Amygdala (tissue), 56 donors: ENCODE measurements around the gene MANBA.
"Not testable (repeated sequence)": the region's sequence is repeated elsewhere in the genome, so short reads cannot be mapped to it uniquely, and the experiment has no call there.

Experiments
- DNase-seq, 56 donors: peaks; one replicate each; lab custom pipeline; 2025; lab: John Stamatoyannopoulos, UW

Gene MANBA

DNA sequence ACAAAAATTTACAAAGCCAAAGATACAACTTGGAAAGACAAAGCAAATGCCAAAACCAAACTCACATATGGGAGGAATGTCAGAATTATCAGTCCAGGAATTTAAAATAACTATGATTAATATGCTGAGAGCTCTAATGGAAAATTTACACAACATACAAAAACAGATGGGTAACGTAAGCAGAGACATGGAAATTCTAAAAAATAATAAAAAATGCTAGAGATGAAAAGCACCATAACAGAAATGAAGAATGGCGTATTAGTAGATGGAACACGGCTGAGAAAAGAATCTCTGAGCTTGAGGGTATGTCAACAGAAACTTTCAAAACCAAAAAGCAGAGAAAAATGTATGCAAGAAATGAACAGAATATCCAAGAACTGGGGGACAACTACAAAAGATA is 4.1 kb upstream of the MANBA start:
- DNase-seq: no peak

GRCh38 chr4:102761906-102762305 is 1.1 kb upstream of the MANBA start:
- DNase-seq: no peak

- peak in 4 of 56 donors; percentile 44 to 52 (median 50) for DNase-seq
Observed at GRCh38 chr4:102761296-102761701, 531 bp upstream of the MANBA start.

DNA sequence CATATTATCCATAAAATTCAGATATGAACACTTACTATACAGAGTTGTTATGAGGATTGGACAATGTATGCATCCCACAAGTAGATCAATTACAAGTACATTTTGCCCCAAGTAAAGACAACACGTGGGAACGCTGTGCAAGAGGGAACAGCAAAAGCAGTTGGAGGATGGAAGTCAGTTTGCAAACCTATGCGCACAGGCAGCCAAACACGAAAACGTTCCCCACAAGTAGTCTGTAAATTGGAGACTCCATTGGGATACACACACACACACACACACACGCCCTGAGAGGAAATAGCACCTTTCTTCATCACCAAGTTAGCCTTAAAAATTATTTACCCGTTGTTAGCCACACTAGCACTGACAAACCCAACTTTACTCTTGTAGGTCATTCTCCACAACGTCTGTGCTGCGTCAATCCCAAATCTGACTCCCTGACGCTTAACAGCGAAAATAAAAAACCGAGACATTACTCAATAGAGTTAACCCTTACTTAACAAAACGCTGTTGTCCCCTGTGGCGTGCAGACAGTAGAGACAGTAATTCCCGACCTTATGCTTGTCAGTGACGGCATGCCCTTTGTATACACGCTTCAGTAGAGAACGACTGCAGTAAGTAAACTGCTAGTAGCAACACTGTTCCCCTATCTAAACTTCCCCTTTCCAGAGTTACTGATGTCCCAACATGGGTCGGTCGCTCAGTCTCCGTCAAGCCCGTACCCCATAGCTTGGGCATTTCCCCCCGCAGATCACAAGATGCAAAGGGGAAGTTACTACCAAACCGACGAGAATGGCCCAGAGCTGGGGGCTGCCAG is 730 bp downstream of the MANBA start:
- peak in 25 of 56 donors; percentile 28 to 79 (median 58) for DNase-seq

DNA sequence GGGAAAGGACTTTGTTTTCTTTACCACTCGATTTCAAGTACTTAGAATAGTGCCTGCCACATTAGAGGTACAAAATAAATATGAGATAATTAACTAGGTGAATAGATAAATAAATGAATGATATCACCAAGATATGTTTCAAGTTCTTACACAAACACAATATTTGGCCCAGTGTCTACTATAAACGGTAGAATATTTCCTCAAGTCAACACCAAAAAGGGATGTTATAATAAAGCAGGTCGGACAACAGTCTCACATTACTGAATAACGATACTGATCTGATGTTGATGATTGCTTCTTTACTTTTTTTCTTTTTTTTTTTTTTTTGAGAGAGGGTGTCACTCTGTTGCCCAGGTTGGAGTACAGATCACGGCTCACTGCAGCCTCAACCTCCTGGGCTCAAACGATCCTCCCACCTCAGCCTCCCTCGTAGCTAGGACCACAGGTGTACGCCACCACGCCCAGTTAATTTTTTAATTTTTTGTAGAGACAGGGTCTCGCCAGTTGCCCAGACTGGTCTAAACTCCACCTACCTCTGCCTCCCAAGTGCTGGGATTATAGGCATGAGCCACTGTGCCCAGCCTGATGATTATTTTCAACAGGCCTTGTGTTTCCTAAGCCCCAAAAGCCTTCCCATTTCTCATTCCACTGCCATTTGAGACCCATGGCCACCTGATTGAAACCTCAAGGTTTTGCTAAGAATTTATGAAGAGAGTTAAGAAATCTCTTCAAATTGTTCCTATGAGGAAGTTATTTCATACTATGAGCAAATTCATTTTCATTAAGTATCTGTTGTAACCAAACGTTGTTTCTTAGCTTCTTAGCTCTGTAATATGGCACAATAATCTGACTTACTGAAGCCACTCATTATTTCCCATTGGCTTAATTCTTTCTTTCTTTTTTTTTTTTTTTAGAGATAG is 2.3 kb downstream of the MANBA start:
- DNase-seq: no peak

DNA sequence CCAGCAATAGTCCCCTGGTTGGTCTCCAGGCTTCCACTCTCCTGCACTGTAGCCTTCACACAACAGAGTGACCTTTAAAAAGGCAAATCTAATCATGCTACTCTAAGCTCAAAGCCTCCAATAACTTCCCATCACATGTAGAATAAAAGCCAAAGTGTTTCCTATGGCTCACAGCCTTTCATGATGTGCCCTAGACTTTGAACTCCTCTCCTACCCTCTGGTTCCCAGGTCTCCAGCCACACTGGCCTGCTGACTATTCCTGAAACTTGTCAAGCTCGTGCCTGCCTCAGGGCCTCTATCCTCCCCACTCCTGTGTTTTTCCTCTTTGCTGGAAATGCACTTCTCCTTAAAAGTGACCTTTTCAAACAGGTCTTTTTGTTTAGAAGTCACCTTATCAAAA is 3.1 kb downstream of the MANBA start:
- DNase-seq: no peak

DNA sequence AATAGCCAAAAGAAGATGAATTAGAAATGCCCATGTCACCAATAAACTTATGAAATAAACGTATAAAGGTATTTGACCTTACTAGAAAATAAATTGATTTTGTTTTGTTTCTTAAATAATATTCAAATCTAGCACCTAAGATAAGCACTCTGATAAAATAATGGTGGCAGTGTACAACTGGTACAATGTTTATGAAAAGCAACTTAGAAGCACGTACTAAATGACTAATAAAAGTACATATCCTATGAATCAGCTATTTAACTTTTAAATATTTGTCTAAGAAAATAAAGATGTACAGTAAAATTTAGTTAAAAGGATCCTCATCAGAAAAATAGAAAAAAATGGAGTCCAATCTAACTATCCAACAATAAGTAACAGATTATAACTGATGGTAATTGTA is 6.7 kb downstream of the MANBA start:
- DNase-seq: no peak

GRCh38 chr4:102751941-102752340 is 8.8 kb downstream of the MANBA start:
- no peak for DNase-seq

DNA sequence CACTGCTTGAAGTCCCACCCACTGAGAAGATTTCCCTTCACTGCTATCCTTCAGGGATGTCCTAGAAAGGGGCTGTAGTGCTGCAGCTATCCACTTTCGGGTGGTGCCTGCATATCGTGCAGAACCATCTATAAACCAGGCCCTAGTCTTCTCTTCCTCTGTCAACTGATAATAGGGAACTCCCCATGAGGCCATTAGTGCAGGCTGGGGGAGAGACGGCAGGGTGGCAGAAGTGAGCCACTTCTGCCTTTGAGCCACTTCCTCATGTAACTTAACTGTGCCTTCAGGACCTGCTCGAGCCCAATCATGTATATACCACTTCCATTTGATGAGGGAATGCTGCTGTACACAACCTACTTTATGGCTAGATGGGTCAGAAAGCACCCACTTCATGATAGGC is 17.4 kb downstream of the MANBA start:
- DNase-seq: peak in 5 of 56 donors; percentile 1 to 28 (median 11)

DNA sequence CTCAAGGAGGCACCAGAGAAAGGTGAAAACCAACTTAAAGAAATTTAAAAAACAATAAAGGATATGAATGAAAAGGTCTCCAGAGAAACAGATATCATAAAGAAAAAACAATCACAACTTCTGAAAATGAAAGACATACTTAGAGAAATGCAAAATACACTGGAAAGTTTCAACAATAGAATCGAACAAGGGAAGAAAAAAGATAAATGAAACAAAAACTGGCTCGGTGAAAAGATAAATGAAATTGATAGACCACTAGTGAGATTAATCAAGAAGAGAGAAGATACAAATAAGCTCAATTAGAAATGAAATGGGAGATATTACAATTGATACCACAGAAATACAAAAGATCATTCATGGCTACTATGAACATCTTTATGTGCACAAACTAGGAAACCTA is 22.0 kb downstream of the MANBA start:
- DNase-seq: not testable (repeated sequence)

DNA sequence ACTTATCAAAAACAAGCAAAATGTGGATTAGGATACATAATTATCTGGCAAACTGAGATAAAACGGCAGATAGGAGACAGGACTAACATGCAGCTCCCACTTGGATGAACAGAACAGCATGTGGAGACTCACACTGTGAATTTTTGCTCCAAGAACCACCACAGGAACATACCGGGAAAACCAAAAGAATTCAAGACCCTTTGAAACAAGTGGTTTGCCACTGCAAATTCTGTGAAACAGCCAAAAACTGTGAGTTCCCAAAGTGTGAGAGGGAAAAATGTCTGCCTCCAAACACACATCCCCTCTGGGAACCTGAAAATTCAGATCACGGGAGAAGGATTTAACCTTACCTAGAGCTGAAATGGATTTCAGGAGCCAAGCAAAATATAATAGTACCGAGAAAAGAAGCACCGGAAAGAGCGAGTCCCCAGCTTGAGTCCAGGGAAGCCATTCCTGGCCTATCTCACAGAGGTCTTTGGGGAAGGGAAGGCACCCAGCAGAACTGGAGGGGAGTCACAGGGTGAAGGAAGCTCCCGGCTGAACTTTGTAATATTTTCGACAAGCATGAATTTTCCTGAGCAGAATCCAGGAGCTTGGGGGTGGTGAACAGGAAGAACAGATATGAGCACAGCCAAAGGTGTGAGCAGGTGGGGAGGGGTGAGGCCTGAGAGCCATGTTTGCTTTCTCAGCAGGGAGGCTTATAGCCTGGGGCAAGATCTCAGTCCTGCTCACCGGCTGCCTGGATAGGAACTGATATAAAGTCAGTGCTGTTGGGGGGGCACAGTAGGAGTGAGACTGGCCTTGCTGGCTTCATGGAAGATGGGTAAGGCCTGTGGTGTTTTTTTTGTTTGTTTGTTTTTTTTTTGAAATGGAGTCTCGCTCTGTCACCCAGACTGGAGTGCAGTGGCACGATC is 23.9 kb downstream of the MANBA start:
- DNase-seq: no peak

DNA sequence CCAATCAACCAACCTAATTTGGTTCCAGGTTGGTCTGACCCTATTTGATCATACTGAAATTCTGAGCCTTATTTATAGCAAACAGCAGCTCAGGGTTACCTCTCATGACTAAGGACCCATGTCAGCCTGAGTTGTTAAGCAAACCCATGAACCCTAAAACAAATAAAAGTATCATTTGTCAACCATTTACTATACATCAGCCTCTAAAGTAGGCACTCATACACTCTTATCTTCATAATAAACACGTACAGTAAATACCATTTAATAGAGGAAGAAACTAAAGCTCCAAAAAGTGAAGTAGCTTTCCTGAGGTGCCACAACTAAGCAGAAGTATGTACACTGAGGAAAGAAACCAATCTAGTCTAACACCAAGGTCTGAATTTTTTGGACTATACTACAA is 25.2 kb downstream of the MANBA start:
- DNase-seq: no peak

DNA sequence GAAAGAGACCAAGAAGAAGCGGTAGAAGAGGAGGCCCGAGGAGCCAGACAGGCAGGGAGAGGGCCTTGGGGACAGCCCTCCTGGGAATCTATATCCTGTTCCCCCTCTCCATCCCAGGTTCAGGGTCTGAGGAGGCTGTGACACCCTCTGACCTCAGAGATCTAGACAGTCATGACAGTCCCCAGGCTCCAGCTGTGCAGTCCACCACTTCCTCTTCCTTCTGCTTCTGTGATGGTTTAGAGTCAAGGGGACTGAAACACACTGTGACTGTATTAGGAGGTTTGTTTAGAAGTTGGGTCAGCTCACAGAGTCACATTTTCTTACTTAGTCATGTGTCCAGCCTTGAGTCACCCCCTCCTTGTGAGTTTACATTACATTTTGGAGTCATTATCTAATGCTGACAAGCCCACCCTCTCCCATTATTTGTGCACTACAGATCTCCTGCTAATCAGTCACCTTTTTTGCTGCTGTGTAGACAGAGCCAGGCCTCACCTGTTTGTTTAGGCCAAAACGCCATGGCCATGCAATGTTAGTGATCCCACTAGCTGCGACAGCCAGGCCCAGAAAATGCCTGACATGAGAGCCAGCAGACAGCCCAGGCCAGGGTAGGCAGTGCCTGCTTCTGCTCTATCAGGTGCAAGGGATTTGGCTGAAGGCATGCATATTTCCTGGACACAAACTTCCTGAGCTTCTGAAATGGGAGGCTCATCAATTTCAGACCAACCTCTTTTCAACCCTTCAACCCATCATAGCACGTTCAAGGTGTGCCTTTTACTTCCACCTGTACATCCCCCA is 26.0 kb downstream of the MANBA start:
- DNase-seq: no peak

DNA sequence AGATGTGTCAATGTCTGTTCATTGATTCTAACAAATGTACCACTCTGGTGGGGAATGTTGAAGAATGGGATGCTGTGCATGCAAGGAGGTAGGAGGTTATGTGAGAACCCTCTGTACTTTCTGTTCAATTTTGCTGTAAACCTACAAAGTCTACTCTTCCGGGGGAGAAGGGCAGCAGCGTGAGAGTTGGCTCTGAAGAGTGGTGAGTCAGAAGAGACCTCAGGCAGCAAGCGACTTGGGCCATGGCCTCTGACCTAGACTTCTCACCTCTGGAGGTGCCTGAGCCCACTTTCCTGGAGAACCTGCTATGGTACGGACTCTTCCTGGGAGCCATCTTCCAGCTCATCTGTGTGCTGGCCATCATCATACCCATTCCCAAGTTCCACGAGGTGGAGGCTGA is 26.7 kb downstream of the MANBA start:
- DNase-seq: no peak

- DNase-seq: no peak
Observed at GRCh38 chr4:102733084-102733483, 27.7 kb downstream of the MANBA start.

DNA sequence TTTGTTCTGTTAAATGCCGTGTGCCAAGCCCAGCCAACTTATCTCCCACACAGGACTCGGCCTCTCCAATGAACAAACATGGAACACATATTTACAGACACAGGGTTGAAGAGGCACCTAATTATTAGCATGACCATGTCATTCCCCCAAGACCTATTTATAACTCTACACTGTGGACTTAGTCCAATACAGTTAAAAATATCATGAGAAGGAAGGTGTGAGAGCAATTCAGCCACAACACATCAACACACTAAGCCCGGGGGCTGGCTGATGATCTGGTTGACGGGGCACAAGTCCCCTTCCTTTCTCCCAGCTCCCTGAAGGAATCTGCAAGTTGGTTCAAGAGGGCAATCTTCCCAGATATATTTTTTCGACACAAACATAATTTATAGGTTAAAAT is 28.1 kb downstream of the MANBA start:
- no peak for DNase-seq

DNA sequence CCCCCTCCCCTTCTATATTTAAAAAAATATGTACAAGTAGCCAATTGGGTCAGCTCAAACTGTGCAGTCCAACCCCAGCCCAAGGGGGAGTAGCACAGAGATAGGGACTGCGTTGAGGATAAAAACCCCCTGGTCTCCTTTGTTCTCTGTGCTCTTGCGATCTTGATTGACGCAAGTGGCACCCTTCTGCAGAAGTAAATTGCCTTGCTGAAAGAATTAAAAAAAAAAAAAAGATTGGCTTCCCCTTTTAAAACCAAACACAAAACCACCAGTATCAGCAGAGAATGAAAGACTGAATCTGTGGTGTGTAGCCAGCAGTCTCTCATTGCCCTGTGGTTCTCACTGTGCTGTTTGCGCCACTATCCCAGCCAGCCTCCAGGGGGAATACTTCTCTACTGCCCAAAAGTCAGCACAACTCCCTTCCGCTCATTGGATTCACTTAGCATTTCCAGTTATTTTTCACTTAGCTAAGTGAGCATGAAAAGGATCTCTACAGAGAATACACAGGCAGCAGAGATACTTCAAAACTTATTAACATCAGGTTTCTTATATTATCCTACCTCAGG is 29.7 kb downstream of the MANBA start:
- no peak for DNase-seq

GRCh38 chr4:102729486-102729885 is 31.3 kb downstream of the MANBA start:
- DNase-seq: not testable (repeated sequence)

GRCh38 chr4:102726919-102727318 is 33.8 kb downstream of the MANBA start:
- DNase-seq: not testable (repeated sequence)
